GM18867 (cell line): Measurements from ENCODE around the gene NRAS.

Experiments used
- ATAC-seq: cut with Tn5 transposase; IDR thresholded peaks from one replicate; pipeline ENCODE4 v1.9.1; 2021; ENCODE audit warnings: mild to moderate bottlenecking, moderate library complexity; ENCODE audit not compliant: unreplicated experiment

Gene NRAS

DNA sequence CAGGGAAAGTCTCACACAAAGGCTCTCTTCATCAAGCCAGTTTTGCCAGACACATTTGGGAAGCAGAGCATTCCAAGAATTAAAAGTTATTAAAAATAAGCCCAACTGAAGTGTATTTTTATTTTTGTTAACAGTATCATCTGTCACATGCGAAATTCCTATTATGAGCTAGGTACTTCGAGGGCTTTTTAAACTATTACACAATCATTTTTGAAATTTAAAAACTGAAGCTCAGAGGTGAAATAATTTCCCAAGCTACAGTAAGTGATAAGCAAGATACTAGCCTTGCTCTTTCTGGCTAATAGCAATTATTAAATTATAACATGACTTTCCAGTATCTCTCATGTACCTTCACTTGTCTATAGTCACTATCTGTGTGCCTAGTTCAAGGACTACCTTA lies 12.0 kb upstream of the NRAS start:
- no peak for ATAC-seq

DNA sequence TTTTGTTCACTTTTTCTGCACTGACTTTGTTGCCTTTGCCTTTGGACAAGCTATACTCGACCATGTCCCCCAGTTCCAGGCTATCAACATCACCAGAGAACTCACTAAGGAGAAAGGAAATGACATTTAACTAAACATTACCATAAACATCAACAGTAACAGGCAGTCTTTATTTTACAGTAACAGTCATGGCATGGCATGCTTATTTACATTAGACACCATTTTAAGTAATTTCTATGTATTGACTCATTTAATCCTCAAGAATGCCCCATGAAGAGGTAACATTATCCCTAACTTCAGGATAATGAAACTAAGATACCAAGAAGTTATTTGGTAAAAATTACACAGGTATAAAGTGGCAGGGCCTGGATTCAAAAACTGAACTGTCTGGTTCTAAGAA lies 8.7 kb upstream of the NRAS start:
- no peak for ATAC-seq

DNA sequence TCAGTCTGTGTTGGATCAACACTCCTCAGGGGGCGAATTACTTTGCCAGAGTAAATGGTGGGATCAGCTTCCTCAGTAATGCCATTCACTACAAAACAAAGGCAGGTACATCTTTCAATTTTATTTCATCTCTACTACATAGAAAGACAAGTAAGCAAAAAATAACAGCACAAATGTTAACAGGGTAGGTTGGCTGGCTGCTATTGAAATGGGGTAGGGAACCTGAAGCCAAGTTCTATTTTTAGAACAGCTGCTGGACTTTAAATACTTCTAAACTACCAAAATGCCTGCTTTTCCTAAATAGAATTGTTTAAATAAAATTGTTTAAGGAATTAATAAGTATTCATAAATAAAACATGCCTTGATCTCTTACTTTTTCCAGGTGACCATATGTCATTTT lies 7.3 kb upstream of the NRAS start:
- no peak for ATAC-seq

DNA sequence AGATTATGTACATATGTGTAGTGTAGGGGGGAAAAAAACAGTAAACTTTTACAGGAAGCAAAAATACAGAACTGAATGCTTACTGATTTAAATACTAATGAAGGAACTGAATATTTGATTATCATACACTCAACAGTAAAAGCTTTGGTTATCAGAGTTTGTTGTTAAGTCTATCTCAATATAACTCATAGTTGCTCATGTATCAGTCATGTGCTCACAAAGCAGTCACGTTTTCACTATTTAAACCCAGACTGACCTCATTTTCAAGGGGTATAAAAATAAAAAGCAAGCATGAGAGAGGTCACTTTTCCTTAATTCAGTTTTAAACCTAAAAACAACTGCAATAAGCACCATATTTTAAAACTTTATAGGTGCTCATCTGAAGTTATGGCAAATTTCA lies 6.9 kb upstream of the NRAS start:
- ATAC-seq = no peak

DNA sequence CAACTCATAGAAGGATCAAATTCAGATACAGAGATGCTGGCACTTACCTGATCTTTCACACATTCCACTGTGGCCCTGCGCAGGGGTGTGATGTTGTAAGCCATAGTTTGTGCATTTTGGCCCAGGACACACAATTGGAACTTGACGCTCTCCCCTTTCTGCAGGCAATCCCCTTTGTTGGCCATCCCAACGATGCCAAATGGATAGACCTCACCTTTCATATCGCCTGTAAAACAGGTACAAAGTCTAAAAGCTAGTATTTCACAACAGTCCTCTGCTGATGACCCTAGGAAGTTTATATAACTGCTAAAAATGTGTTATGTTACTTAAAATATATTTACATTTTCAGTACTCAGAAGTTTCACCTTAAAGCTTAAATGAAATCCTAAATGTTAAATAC lies 3.9 kb upstream of the NRAS start:
- no peak for ATAC-seq

DNA sequence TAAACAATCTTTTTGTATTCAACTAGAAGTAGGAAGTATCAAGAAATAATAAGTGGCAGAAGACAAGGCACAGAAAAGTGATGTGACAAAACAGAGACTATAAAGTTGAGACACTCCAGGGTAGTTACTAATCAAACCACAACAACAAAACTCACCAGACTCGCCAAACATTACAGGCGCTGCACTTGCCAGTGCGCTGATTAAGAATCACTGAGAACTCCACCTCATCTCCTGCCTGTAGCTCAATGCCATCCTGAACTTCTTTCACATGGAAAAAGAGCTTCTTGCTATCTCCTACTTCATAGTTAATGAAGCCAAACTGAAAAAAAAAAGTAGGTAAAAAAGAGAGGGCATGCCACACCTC lies 2.8 kb upstream of the NRAS start:
- no peak for ATAC-seq

DNA sequence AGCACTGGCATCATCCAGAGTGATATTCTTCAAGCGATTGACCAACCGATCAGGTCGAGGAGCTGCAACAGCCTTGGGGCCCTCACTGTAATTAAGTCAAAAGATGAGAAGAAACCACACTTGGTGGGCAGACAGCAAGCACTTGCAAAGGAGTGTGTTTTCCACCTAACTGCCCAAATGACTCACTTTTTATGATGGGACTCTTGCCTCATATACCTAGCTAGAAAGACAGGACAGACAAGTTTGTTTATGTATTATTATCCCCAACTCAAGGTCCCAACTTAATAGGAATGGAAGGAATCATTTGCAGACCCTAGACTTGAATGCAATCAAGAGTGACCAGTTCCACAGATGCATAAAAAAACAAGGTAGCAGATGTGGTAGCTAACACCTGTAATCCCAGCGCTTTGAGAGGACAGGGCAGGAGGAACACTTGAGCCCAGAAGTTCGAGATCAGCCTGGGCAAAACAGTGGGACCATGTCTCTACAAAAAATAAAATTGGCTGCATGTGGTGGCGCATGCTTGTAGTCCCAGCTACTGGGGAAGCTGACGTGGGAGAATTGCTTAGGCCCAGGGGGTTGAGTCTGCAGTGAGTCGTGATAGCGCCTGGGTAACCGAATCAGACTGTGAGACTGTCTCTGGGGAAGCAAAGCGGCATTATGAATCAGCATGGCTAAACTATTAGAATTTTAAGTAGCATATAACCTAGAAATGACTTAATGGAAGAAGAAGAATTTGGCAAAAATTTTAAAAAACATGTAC lies 2.3 kb upstream of the NRAS start:
- ATAC-seq = no peak

DNA sequence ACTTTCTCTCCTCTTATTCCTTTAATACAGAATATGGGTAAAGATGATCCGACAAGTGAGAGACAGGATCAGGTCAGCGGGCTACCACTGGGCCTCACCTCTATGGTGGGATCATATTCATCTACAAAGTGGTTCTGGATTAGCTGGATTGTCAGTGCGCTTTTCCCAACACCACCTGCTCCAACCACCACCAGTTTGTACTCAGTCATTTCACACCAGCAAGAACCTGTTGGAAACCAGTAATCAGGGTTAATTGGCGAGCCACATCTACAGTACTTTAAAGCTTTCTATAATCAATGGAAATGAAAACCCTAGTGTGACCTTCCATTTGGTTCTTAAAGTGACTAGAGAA lies 643 bp downstream of the NRAS start:
- no peak for ATAC-seq

DNA sequence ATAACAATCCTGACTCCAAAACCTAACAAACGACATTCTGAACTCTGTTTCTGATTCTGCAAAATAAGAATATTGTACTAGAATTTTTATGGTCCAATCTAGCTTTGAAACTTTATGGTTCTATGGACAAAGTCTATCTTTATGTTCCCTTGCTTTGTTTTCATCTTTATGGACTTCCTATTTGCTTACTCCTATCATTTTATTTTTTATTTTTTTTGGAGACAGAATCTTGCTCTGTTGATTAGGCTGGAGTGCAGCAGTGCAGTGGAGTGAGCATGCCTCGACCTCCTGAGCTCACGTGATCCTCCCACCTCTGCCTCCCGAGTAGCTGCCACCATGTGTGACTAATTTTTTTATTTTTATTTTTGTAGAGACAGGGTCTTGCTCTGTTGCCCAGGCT lies 3.6 kb downstream of the NRAS start:
- no peak for ATAC-seq

DNA sequence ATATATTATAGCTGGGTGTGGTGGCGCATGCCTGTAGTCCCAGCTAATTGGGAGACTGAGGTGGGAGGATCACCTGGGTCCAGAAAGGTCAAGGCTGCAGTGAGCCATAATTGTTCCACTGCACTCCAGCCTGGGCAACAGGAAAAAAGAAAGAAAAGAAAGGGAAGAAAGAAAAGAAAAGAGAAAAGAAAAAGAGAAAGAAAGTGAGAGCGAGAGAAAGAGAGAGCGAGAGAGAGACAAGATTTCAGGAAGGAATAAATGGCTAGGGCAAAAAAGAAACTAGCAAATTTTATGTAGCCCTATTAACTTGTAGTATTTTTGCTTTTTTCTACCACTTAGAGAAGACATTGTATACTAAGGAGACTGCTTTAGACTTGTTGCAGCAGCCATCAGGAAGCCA lies 6.2 kb downstream of the NRAS start:
- no peak for ATAC-seq

DNA sequence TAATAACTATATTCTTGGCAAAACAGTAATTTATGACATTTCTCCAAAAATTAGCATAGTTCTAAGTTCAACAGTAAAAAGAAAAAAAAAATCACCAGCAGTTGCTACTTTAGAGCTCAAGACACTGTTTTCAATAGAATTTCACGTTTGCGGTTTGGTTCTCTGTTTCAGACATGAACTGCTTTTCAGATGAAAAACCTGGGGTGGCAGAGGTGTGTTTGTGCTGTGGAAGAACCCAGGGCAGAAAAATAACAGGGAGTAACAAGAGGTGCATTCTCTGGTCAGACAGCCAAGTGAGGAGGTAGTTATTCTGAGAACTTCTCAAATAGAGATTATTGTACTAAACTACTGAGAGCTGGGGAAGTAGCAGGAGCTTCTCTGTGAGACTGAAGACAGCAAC lies 9.0 kb downstream of the NRAS start:
- no peak for ATAC-seq

DNA sequence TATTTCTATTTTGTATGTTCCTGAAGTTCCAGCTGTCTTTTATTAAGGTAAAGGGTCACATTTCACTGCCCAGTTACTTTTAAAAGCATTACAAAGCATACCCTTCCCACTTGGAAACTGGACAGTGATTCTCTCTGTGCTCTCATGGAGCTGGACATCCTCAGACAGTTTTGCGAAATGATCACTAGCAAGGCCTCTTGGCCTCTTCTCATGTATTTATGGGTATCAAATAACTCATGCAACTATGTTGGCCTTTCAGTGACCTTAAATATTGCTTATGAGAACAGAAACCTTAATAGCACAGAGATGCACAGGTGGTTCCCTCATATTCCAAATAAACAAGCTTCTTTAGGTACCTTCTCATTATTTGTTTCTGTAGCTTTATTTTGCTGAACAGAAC lies 13.3 kb downstream of the NRAS start:
- no peak for ATAC-seq

DNA sequence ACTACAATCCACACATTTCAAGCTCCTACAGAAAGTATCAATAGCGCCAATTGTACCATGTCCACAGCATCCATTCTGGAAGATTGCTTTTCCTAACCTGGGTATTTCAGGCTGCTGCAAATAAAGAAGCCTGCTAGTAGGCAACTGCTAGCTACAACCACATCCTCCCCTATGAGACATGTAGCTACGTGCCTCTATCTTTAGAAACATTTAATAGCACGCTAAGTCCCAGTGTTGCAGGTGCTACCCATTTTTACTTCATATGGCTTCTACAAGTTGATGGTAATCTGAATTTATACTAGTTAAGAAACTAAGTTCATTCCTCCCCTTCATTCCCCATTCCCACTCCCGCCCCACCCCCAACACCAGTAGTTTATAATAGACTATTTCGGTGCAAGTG lies 13.8 kb downstream of the NRAS start:
- ATAC-seq = no peak

DNA sequence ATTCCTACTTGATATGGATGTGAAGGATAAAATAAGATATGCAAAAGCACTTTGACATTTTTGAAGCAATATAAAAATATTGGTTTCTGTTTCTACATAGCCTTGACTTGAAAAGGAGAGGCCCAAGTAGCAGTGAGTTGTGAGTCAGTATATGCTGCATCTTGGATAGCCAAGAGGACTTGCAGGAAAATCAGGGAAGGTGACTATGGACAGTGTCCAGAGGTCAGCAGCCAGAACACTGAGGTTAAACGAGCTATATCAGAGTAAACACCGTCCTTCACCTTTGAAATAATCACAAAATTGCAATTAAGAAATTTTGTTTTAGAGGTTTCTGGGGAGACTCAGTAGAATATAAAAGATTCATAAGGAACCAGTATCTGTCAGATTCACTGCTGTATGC lies 14.6 kb downstream of the NRAS start:
- peak; percentile 41 for ATAC-seq

DNA sequence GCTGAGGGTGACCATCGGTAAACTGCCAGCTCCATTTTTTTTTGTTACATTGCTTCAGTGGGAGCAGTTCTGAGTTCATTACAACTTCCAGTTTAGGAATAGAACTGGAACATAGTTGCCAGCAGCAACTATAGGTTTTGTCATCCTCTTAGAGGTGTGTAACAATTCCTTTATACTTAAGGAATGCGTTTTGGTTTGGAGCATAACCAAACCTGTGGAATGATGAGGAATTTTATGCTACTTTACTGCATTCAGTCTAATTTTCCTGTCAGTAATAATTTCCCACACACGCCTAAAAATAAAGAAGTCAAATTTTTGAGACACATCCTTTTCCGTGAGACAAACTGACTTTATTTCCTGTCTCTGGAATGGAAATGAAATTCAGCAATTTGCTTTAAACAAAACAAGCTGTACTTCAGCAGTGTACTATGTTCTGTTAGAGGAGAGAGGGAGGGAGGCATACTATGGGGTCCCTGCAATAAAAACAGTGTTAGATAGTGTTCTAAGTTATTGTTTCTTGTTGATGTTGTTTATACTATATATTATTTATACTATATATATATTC lies 16.5 kb downstream of the NRAS start:
- ATAC-seq = no peak

DNA sequence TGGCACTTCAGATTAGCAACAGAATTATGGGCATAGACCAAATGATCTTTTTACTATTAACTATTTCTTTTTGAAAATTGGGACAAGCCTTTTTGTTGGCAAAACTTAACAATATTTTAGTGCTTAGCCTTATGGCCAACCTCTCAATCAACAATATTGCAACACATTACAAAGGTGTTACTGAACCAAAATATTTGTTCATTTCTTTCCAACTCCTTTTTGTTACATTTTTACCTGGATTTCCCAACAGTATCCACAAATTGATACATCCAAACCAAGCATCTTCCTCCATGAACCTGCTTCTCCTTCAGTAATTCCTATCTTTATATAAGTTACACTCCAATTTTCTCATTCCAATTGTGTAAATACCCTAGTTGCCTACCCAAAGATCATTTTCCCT lies 19.8 kb downstream of the NRAS start:
- no peak for ATAC-seq

DNA sequence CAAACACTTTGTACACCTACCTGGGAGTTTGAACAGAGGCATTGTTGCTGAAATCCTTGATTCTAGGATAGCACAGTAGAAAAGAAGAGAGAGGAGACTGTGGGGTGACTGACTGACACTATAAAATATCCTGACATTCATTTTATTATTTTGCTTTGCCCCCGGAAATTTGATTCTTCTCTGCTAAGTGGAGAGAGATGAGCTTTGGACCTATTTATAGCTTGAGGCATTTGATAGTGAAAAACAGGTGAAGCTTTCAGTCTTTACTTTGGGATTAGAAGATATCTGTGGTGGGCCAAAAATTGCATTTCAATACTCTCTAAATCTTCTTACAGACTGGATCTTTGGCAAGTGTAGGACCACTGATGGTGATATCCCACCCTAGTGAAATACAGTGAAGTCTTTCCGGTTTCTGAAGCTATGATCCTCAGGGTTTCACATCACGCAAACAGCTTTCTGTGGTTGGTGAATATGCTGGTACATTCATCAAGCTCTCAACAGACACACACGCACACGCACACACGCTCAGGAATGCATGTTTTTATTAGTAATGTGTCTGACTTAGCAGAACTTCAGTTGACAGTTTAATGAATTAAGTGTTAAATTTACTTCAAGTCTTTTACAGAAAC lies 21.0 kb downstream of the NRAS start, which contains the start of gene AMPD1:
AMPD1 (minus strand) TSS at position 117 of the 629 bp plus-strand sequence; CDS start at position 42, 75 bp downstream.
- ATAC-seq = no peak

DNA sequence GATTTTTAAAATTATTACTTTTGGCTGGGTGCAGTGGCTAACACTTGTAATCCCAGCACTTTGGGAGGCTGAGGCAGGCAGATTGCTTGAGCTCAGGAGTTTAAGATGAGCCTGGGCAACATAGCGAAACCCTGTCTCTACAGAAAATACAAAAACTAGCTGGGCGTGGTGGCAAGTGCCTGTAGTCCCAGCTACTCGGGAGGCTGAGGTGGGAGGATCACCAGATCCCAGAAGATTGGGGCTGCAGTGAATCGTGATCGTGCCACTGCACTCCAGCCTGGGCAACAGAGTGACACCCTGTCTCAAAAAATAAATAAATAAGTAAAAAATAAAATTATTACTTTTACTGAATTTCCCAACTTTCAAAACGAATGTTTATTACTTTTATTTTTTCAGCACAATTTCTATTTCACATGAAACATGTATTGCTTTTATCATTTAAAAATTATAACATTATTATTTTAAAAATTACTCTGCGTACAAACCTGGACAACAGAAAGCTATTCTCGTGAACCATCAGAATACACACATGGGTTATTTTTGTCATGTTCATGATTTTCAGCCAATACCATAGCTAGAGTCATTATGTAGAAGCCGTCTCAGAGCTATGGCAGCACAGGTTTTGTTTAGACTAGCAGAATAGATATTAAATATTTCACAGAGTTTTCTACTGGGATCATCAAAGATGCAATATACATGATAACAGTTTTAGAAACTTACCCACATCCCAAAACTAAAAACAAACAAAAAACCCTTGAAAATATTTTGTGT lies 21.8 kb downstream of the NRAS start:
- no peak for ATAC-seq

DNA sequence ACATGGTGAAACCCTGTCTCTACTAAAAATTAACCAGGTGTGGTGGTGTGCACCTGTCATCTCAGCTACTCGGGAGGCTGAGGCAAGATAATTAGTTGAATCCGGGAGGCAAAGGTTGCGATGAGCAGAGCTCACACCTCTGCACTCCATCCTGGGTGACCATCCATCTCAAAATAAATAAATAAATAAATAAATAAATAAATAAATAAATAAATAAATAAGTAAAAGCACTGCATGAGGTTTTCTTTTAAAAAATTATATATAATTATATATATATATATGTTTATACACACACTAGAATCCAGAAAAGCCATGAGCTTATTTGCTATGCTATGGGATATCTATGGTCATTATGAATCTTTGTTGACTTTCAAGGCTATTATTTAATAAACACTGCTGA lies 23.6 kb downstream of the NRAS start:
- ATAC-seq = no peak

DNA sequence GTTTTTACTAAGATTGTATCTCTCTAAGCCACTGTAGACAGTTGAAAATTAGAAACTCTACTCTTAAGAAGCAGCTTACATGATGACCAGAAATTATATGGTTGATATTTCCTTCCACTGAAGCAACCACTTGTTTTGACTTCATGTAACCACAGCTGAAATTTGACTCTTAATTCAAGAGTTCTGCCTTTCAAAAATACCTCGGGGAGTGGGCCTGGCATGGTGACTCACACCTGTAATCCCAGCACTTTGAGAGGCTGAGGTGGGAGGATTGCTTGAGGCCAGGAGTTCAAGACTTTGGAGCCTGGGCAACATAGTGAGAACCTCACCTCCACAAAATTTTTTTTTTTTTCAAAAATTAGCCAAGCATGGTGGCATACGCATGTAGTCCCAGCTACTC lies 25.5 kb downstream of the NRAS start:
- ATAC-seq = no peak

DNA sequence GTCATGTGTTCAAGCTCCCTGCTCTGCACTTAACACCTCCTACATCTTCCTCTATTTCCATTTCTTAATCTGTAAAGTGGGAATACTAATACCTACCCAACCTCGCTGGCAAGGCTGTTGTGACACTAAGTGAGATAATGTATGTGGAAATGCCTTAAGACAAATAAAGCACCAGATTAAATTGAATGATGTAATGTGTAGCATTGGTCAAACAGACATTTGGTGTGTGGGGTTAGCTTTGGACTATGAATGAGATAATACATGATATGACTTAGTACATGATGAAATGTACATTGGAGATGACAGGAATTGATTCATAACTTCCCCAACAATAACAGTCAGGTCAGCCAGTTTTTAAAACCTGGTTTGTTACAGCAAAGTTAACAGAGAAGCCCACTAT lies 26.4 kb downstream of the NRAS start:
- no peak for ATAC-seq

DNA sequence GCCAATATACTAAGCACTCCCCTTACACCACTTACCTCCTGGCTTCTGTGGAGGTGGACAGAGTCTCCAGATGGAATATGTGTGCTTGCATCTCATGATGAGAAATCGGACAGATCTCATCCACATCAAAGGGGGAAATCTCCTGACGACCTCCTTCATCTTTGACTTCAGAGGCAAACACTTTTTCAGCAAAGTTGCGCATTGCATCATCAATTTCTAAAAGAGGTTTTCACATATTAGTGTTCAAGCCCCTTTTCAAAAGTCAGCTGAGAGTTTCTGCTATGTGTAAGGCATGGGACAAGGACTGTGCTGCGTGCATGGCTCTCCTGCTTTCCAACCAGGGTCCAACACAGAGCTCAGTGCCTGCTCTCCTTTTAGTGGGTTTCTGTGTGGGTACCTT lies 28.0 kb downstream of the NRAS start:
- ATAC-seq = no peak
